ENCODE results near the gene ETV2. TPM values are rescaled to one million over a fixed set of nuclear protein-coding genes. Genes with fewer than 3 reads are reported as not detected.
A peak's percentile ranks its signal among the peaks of the same experiment; 100 is the strongest.

Gene ETV2
- total RNA-seq, 2 experiments from 2014 or later = 0.25 to 1.7 TPM

DNA sequence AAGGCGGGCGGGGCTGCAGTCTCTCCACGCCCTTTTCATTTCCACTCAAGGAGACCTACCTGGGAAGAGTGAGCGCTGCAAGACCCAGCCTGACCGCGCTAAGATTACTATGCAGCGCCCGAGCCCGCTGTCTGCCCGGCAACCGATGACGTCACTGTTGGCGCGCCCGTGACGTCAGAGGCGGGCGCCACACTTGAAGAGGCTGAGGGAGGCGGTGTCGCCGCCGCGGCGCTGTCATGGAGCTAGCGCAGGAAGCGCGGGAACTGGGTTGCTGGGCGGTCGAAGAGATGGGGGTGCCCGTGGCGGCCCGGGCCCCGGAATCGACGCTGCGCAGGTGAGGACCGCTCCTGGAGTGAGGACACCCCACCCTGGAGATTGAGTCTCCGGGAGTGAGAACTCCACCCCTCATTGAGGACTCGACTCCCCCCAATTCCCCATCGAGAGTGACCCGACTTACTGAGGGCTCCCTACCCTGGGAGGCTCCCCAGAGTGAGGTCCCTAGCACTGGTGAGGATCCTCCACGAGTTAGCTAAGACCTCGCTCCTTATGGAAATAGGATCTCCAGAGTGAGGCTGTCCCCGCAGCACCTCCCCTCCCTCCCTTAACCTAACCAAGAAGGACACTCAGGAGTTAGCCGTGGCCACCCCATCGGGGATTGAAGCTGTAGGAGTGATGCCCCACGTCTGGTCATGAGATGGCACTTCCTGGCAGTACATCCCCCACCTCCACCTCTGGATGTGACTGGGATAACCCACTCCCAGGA is 28.8 kb upstream of the ETV2 start, which contains the start of gene HAUS5:
Gene HAUS5, plus strand, starts transcription at position 177 of the 763 bp plus-strand sequence. Its CDS starts 60 bp downstream, at position 237.
- peak; percentile 95 for DNase-seq (ENCODE audit: low spot score)
- BruUV-seq (replicated peaks) = no TSS peak
- Histone ChIP-seq H3K4me2 (ENCODE audit: low read length) (peak within 1 kb of the TSS; percentile 88), H3K9me3 (ENCODE audit: low read length) (peaks cover under 1% of the 10 kb centered on the region; the same call in 1 of the 2 replicates), H2AFZ (ENCODE audit: low read length) (peak within 1 kb of the TSS; percentile 84; the same call in 1 of the 2 replicates), H3K36me3 (ENCODE audit: insufficient read depth, low read length) (peaks cover 20% of the 10 kb centered on the region; the same call in 1 of the 2 replicates), H3K27ac (ENCODE audit: low read depth, low read length, poor library complexity, severe bottlenecking) (peak within 1 kb of the TSS; percentile 27), H3K79me2 (ENCODE audit: insufficient read depth, low read depth, low read length) (peaks cover 8% of the 10 kb centered on the region), H3K4me1 (ENCODE audit: insufficient read depth, low read length, poor library complexity, severe bottlenecking) (peaks cover 31% of the 10 kb centered on the region), H3K9me2 (ENCODE audit: insufficient read depth, low read length) (no peaks in the 10 kb centered on the region), H3K4me3 (ENCODE audit: low read depth, low read length, poor library complexity, severe bottlenecking) (peak within 1 kb of the TSS; percentile 82), H4K20me1 (ENCODE audit: insufficient read depth, low read length) (no peaks in the 10 kb centered on the region)
- TF ChIP-seq CTCF (conservative IDR thresholded peaks at IDR 0.05; ENCODE audit: low read length) (no peak), EZH2phosphoT487 (IDR thresholded peaks at IDR 0.05; ENCODE audit: borderline replicate concordance, low read depth, low read length) (no peak)
- CTCF ChIA-PET (ENCODE audit: unreplicated experiment) = no interaction called here
- intact Hi-C loops (cut with micrococcal nuclease; ENCODE audit: unreplicated experiment) = loop anchor here (1.0 to 2.0 kb wide), 3 partner anchors 16 to 67 kb away; partner anchors contain the start of genes COX6B1, RBM42 and TMEM147
- POLR2A ChIA-PET = interaction anchor here (0.6 to 1.5 kb wide), 3 partner anchors 12 to 242 kb away, joined by 3 read pairs; no protein-coding TSS in a partner anchor

- TSS peak; percentile 82 for BruUV-seq (replicated peaks)
- Histone ChIP-seq H3K4me2 (ENCODE audit: low read length) (peak overlapping the region; percentile 88), H3K4me1 (ENCODE audit: insufficient read depth, low read length, poor library complexity, severe bottlenecking) (peaks cover 31% of the 10 kb centered on the region), H3K4me3 (ENCODE audit: low read depth, low read length, poor library complexity, severe bottlenecking) (peak overlapping the region; percentile 82), H3K9me2 (ENCODE audit: insufficient read depth, low read length) (no peaks in the 10 kb centered on the region), H3K36me3 (ENCODE audit: insufficient read depth, low read length) (peaks cover 24% of the 10 kb centered on the region; the same call in 1 of the 2 replicates), H3K27ac (ENCODE audit: low read depth, low read length, poor library complexity, severe bottlenecking) (no peak overlapping the region), H3K79me2 (ENCODE audit: insufficient read depth, low read depth, low read length) (peaks cover 8% of the 10 kb centered on the region), H4K20me1 (ENCODE audit: insufficient read depth, low read length) (no peaks in the 10 kb centered on the region), H3K9me3 (ENCODE audit: low read length) (no peaks in the 10 kb centered on the region; the same call in 1 of the 2 replicates), H2AFZ (ENCODE audit: low read length) (no peak overlapping the region)
- ChIA-PET POLR2A (interaction anchor here (0.6 to 1.5 kb wide), 4 partner anchors 11 to 241 kb away, joined by 3 to 4 read pairs (median 3); no protein-coding TSS in a partner anchor), CTCF (ENCODE audit: unreplicated experiment) (no interaction called here)
- TF ChIP-seq CTCF (conservative IDR thresholded peaks at IDR 0.05; ENCODE audit: low read length) (no peak), EZH2phosphoT487 (IDR thresholded peaks at IDR 0.05; ENCODE audit: borderline replicate concordance, low read depth, low read length) (no peak)
- intact Hi-C loops (cut with micrococcal nuclease; ENCODE audit: unreplicated experiment) = loop anchor here (2.0 kb wide), 1 partner anchor 15 kb away; the partner anchor contains the start of gene RBM42
- no peak for DNase-seq (ENCODE audit: low spot score)
These were observed 28.0 kb upstream of the ETV2 start for GRCh38 chr19:35613574-35613973.

Data from OCI-LY7 (cell line).